HepG2 (cell line): ENCODE data around the gene SH2D3A. TPM values are rescaled to one million over a fixed set of nuclear protein-coding genes. Genes with fewer than 3 reads are reported as not detected.

Experiments
- BCL3 ChIP-seq: sonication (generic); formaldehyde crosslinking; IDR thresholded peaks from 2 replicates; pipeline ENCODE4 v1.5.1; 2020; ENCODE audit warnings: mild to moderate bottlenecking, missing genetic modification reagents, moderate library complexity
- CAMTA2 ChIP-seq: sonication (generic); formaldehyde crosslinking; IDR thresholded peaks from 2 replicates; pipeline ENCODE4 v1.4.0; 2020; ENCODE audit warnings: mild to moderate bottlenecking, missing genetic modification reagents, borderline replicate concordance
- DNMT1 ChIP-seq: sonication (generic); formaldehyde crosslinking; IDR thresholded peaks from 2 replicates; pipeline ENCODE4 v1.5.1; 2020; ENCODE audit warnings: mild to moderate bottlenecking, missing genetic modification reagents
- HNF4G ChIP-seq, 2 experiments: sonication (generic) in 1 of 2; formaldehyde crosslinking in 1 of 2; IDR thresholded peaks; 2 replicates each; pipeline versions ENCODE4 v1.4.0 to v1.6.1; 2011 to 2020; ENCODE audit warnings: borderline replicate concordance in 2 of 2, low read depth in 2 of 2, mild to moderate bottlenecking in 2 of 2, low read length in 1 of 2, missing genetic modification reagents in 1 of 2, moderate library complexity in 1 of 2
- JARID2 ChIP-seq: sonication (generic); formaldehyde crosslinking; IDR thresholded peaks from 2 replicates; pipeline ENCODE4 v1.8.1; 2023; ENCODE audit warnings: missing genetic modification reagents, inconsistent platforms; ENCODE audit not compliant: insufficient replicate concordance
- KLF12 ChIP-seq: sonication (generic); formaldehyde crosslinking; IDR thresholded peaks from 2 replicates; pipeline ENCODE4 v1.4.0; 2020; ENCODE audit warnings: missing genetic modification reagents, borderline replicate concordance
- MNT ChIP-seq: fragments of 450-650 bp; IDR thresholded peaks from 2 replicates; pipeline ENCODE4 v1.6.1; 2016
- NR2F2 ChIP-seq: IDR thresholded peaks from 2 replicates; pipeline ENCODE4 v1.6.1; 2012; ENCODE audit warnings: low read depth, inconsistent platforms, borderline replicate concordance
- PCBP2 ChIP-seq: fragments of 200-400 bp; formaldehyde crosslinking; optimal IDR thresholded peaks from 2 replicates; pipeline ENCODE3; 2018; ENCODE audit warnings: low read length, low read depth; ENCODE audit not compliant: poor library complexity, severe bottlenecking
- PHF21A ChIP-seq: sonication (generic); formaldehyde crosslinking; IDR thresholded peaks from 2 replicates; pipeline ENCODE4 v1.5.0; 2020; ENCODE audit warnings: mild to moderate bottlenecking, missing genetic modification reagents
- SALL2 ChIP-seq: sonication (generic); formaldehyde crosslinking; IDR thresholded peaks from 2 replicates; pipeline ENCODE4 v1.8.1; 2023; ENCODE audit warnings: mild to moderate bottlenecking, missing genetic modification reagents, inconsistent platforms
- SIX1 ChIP-seq: sonication (generic); formaldehyde crosslinking; IDR thresholded peaks from 2 replicates; pipeline ENCODE4 v1.4.0; 2020; ENCODE audit warnings: missing genetic modification reagents, borderline replicate concordance
- SRSF9 ChIP-seq: fragments of 200-400 bp; formaldehyde crosslinking; IDR thresholded peaks from 2 replicates; pipeline ENCODE4 v1.6.1; 2018; ENCODE audit warnings: borderline replicate concordance, mild to moderate bottlenecking, low read depth, low read length; ENCODE audit not compliant: insufficient read depth, poor library complexity, severe bottlenecking
- YY1 ChIP-seq: IDR thresholded peaks from 2 replicates; pipeline ENCODE4 v1.6.1; 2011; ENCODE audit warnings: low read length, low read depth, moderate library complexity, mild to moderate bottlenecking; ENCODE audit not compliant: insufficient read depth, insufficient replicate concordance
- ZBED4 ChIP-seq: sonication (generic); formaldehyde crosslinking; IDR thresholded peaks from 2 replicates; pipeline ENCODE4 v1.4.0; 2020; ENCODE audit warnings: missing genetic modification reagents, borderline replicate concordance
- ZNF205 ChIP-seq: IDR thresholded peaks from 2 replicates; pipeline ENCODE4 v1.6.1; 2018; ENCODE audit warnings: missing biosample characterization, missing genetic modification reagents
- ZNF232 ChIP-seq: sonication (generic); formaldehyde crosslinking; IDR thresholded peaks from 2 replicates; pipeline ENCODE4 v1.4.0; 2020; ENCODE audit warnings: missing genetic modification reagents, borderline replicate concordance
- ZNF432 ChIP-seq: sonication (generic); formaldehyde crosslinking; IDR thresholded peaks from 2 replicates; pipeline ENCODE4 v1.5.0; 2020; ENCODE audit warnings: missing genetic modification reagents, mild to moderate bottlenecking, borderline replicate concordance
- ZNF44 ChIP-seq: sonication (generic); formaldehyde crosslinking; IDR thresholded peaks from 2 replicates; pipeline ENCODE4 v1.5.1; 2020; ENCODE audit warnings: mild to moderate bottlenecking, missing genetic modification reagents
- ZNF567 ChIP-seq: sonication (generic); formaldehyde crosslinking; IDR thresholded peaks from 2 replicates; pipeline ENCODE4 v1.8.1; 2023; ENCODE audit warnings: mild to moderate bottlenecking, missing genetic modification reagents, borderline replicate concordance
- ZNF577 ChIP-seq: sonication (generic); formaldehyde crosslinking; IDR thresholded peaks from 2 replicates; pipeline ENCODE4 v1.4.0; 2020; ENCODE audit warnings: mild to moderate bottlenecking, low read depth, missing genetic modification reagents, borderline replicate concordance
- polyA plus RNA-seq, 8 experiments: library from polyadenylated mRNA; depleted of rRNA in 3 of 8; stranded (reverse) in 7 of 8; unstranded in 1 of 8; fragments of >200 nt; fragmentation: Illumina TruSeq in 4 of 8; extraction: Trizol in 4 of 8; gene quantifications; 2 replicates each; pipeline versions ENCODE4 v1.2.1 to v1.2.3, GENCODE V29; 2011 to 2016; ENCODE audit warnings: low read depth in 4 of 8, missing spikeins in 1 of 8, mixed read lengths in 1 of 8; ENCODE audit not compliant: insufficient read depth in 1 of 8
- total RNA-seq, 5 experiments: library from RNA; depleted of rRNA; stranded (reverse); fragments of >200 nt; fragmentation: Illumina TruSeq; extraction: Trizol; gene quantifications; 2 replicates each; pipeline ENCODE4 v1.2.3, GENCODE V29; 2016; ENCODE audit warnings: low read depth in 1 of 5

Gene SH2D3A
- total and polyA plus RNA-seq, 2 of the 13 experiments (the other 11 are each of a cell fraction or from before 2014, with no cell fraction given): 1.0 to 2.2 TPM

- TF ChIP-seq MNT: peak; percentile 87
- no peak; the same call in 1 of the 2 replicates for TF ChIP-seq PHF21A (CRISPR knock-in tag)
- no peak for TF ChIP-seq ZNF432 (CRISPR knock-in tag)
- peak; percentile 62; the same call in 1 of the 2 replicates for TF ChIP-seq ZNF44
- TF ChIP-seq ZNF567: peak; percentile 90; the same call in 1 of the 2 replicates
- no peak for TF ChIP-seq SRSF9
- no peak for TF ChIP-seq DNMT1 (CRISPR knock-in tag)
- no peak for TF ChIP-seq ZNF577
- TF ChIP-seq PCBP2: no peak
- TF ChIP-seq SALL2: peak; percentile 72; the same call in 1 of the 2 replicates
- TF ChIP-seq ZBED4: peak; percentile 44; the same call in 1 of the 2 replicates
- TF ChIP-seq ZNF205 (CRISPR knock-in tag): peak; percentile 56; the same call in 1 of the 2 replicates
- TF ChIP-seq HNF4G (IDR thresholded peaks at IDR 0.05; ENCODE audit: borderline replicate concordance, low read depth, low read length): no peak; the same call in 1 of the 2 replicates
- no peak; the same call in 1 of the 2 replicates for TF ChIP-seq HNF4G (CRISPR knock-in tag; IDR thresholded peaks at IDR 0.05; ENCODE audit: borderline replicate concordance, low read depth)
- peak; percentile 43; the same call in 1 of the 2 replicates for TF ChIP-seq BCL3 (CRISPR knock-in tag)
- TF ChIP-seq SIX1: no peak
- no peak; the same call in 1 of the 2 replicates for TF ChIP-seq NR2F2
- no peak for TF ChIP-seq CAMTA2 (CRISPR knock-in tag)
- TF ChIP-seq ZNF232 (CRISPR knock-in tag): no peak
- TF ChIP-seq YY1: no peak
- TF ChIP-seq JARID2 (CRISPR knock-in tag): peak; percentile 67
- no peak; the same call in none of the 2 replicates for TF ChIP-seq KLF12
Observed at GRCh38 chr19:6753178-6754031, 13.8 kb downstream of the SH2D3A start (continued).
